Esophagus squamous epithelium (tissue), 4 donors: ENCODE data around the gene VEGFC.

Source experiments
- CTCF ChIP-seq, 6 experiments: fragments of 450-650 bp in 4 of 6; fragments of 200-600 bp in 2 of 6; sonication (generic) in 2 of 6; IDR thresholded peaks; one replicate each; pipeline ENCODE4 v1.5.1; 2016 to 2019; ENCODE audit warnings: antibody characterized with exemption in 6 of 6, mild to moderate bottlenecking in 4 of 6, moderate library complexity in 4 of 6
- POLR2A ChIP-seq, 4 donors: fragments of 450-650 bp; IDR thresholded peaks; one replicate each; pipeline ENCODE4 v1.6.1; 2017; ENCODE audit warnings: antibody characterized with exemption in 4 of 4, mild to moderate bottlenecking in 4 of 4, moderate library complexity in 3 of 4

GRCh38 chr4:176795441-176795840 is 2.7 kb upstream of the VEGFC start:
- TF ChIP-seq CTCF (IDR thresholded peaks at IDR 0.05), result no peak
- TF ChIP-seq POLR2A (IDR thresholded peaks at IDR 0.05), result no peak
